GM23338 (cell line): ENCODE measurements around the gene DIP2B. TPM values are rescaled to one million over a fixed set of nuclear protein-coding genes. Genes with fewer than 3 reads are reported as not detected.

Experiments used
- ATAC-seq: fragments of 200-7000 bp; cut with Tn5 transposase; 3 replicates; pipeline ENCODE4 v1.9.1; 2020
- DNase-seq: peaks from one replicate; pipeline ENCODE4 v3.0.0-alpha.2; 2015; ENCODE audit warnings: low spot score
- H2AFZ ChIP-seq: fragments of 200-600 bp; sonication (generic); 2 replicates; pipeline ENCODE4 v1.8.0; 2016; ENCODE audit warnings: antibody characterized with exemption, mild to moderate bottlenecking, moderate library complexity
- H3F3A ChIP-seq: fragments of 200-600 bp; sonication (generic); replicated peaks from 2 replicates; pipeline ENCODE4 v1.8.0; 2017; ENCODE audit warnings: antibody characterized with exemption, mixed run types, low read depth
- H3K27ac ChIP-seq: fragments of 200-600 bp; sonication (generic); 2 replicates; pipeline ENCODE4 v1.6.1; 2016; ENCODE audit warnings: low read depth
- H3K27me3 ChIP-seq: fragments of 200-600 bp; sonication (generic); 2 replicates; pipeline ENCODE4 v1.8.0; 2016; ENCODE audit warnings: mild to moderate bottlenecking, mixed run types, moderate library complexity; ENCODE audit not compliant: insufficient read depth
- H3K36me3 ChIP-seq: fragments of 200-600 bp; sonication (generic); 2 replicates; pipeline ENCODE4 v1.8.0; 2016; ENCODE audit warnings: mild to moderate bottlenecking; ENCODE audit not compliant: insufficient read depth
- H3K4me1 ChIP-seq: fragments of 200-600 bp; sonication (generic); 2 replicates; pipeline ENCODE4 v1.8.0; 2016; ENCODE audit warnings: mild to moderate bottlenecking, moderate library complexity; ENCODE audit not compliant: insufficient read depth
- H3K4me2 ChIP-seq: fragments of 200-600 bp; sonication (generic); 2 replicates; pipeline ENCODE4 v1.7.1; 2017; ENCODE audit warnings: mixed run types
- H3K4me3 ChIP-seq: fragments of 200-600 bp; sonication (generic); 2 replicates; pipeline ENCODE4 v1.6.1; 2016; ENCODE audit warnings: mixed run types
- H3K79me2 ChIP-seq: fragments of 200-600 bp; sonication (generic); replicated peaks from 2 replicates; pipeline ENCODE4 v1.8.0; 2017; ENCODE audit warnings: mild to moderate bottlenecking; ENCODE audit not compliant: insufficient read depth
- H3K9me2 ChIP-seq: fragments of 200-600 bp; sonication (generic); 2 replicates; pipeline ENCODE4 v1.8.0; 2017; ENCODE audit not compliant: insufficient read depth
- H4K20me1 ChIP-seq: fragments of 200-600 bp; sonication (generic); replicated peaks from 2 replicates; pipeline ENCODE4 v1.8.0; 2017; ENCODE audit warnings: mild to moderate bottlenecking; ENCODE audit not compliant: insufficient read depth
- H3K27ac Mint-ChIP-seq: 2 replicates; pipeline ENCODE4 v1.8.0; 2020; ENCODE audit warnings: inconsistent platforms, mild to moderate bottlenecking, moderate library complexity, mixed read lengths
- H3K27me3 Mint-ChIP-seq: 3 replicates; pipeline ENCODE4 v1.8.0; 2022; ENCODE audit warnings: low read depth, mild to moderate bottlenecking, moderate library complexity, mixed read lengths, inconsistent platforms; ENCODE audit not compliant: insufficient read depth, poor library complexity
- H3K36me3 Mint-ChIP-seq: 3 replicates; pipeline ENCODE4 v1.8.0; 2021; ENCODE audit warnings: low read depth, mild to moderate bottlenecking, inconsistent platforms, moderate library complexity, mixed read lengths
- H3K4me1 Mint-ChIP-seq: 3 replicates; pipeline ENCODE4 v1.8.0; 2020; ENCODE audit warnings: mild to moderate bottlenecking, inconsistent platforms, mixed read lengths
- H3K4me3 Mint-ChIP-seq: 3 replicates; pipeline ENCODE4 v1.8.0; 2021; ENCODE audit warnings: moderate library complexity, mild to moderate bottlenecking, inconsistent platforms, mixed read lengths
- H3K9me3 Mint-ChIP-seq: 3 replicates; pipeline ENCODE4 v1.8.0; 2020; ENCODE audit warnings: moderate library complexity, mild to moderate bottlenecking, inconsistent platforms, mixed read lengths
- CREB1 ChIP-seq: fragments of 250-450 bp; sonication (Bioruptor Pico); IDR thresholded peaks from 2 replicates; pipeline ENCODE4 v1.5.0; 2020; ENCODE audit warnings: low read depth, mild to moderate bottlenecking, moderate library complexity
- EZH2phosphoT487 ChIP-seq: fragments of 200-600 bp; sonication (generic); IDR thresholded peaks from one replicate; pipeline ENCODE4 v1.8.1; 2018; ENCODE audit warnings: antibody characterized with exemption; ENCODE audit not compliant: unreplicated experiment
- JUNB ChIP-seq: IDR thresholded peaks from one replicate; pipeline ENCODE4 v1.6.1; 2016; ENCODE audit warnings: antibody characterized with exemption; ENCODE audit not compliant: unreplicated experiment
- POLR2AphosphoS5 ChIP-seq: IDR thresholded peaks from 2 replicates; pipeline ENCODE4 v1.6.1; 2016; ENCODE audit warnings: antibody characterized with exemption, low read depth
- REST ChIP-seq: IDR thresholded peaks from one replicate; pipeline ENCODE4 v1.6.1; 2018; ENCODE audit warnings: antibody characterized with exemption; ENCODE audit not compliant: unreplicated experiment
- ZNF114 ChIP-seq: fragments of 250-450 bp; sonication (Bioruptor Pico); IDR thresholded peaks from 2 replicates; pipeline ENCODE4 v1.5.0; 2020; ENCODE audit warnings: mild to moderate bottlenecking, moderate library complexity
- ZNF331 ChIP-seq: fragments of 250-450 bp; sonication (Bioruptor Pico); IDR thresholded peaks from 2 replicates; pipeline ENCODE4 v1.5.0; 2020; ENCODE audit warnings: low read depth, mild to moderate bottlenecking, moderate library complexity
- polyA plus RNA-seq: library from polyadenylated mRNA; unstranded; fragments of >200 nt; fragmentation: Nextera tagmentation; extraction: Ambion mirVana; gene quantifications from 2 replicates; pipeline ENCODE4 v1.2.1, GENCODE V29; 2016
- total RNA-seq: library from RNA; depleted of rRNA; stranded (reverse); fragments of >200 nt; shearing (Covaris generic); gene quantifications from 2 replicates; pipeline ENCODE4 v1.2.3, GENCODE V29; 2014
- TF ChIP-seq, protein P1 (sequence below): fragments of 250-450 bp; sonication (Bioruptor Pico); IDR thresholded peaks from 2 replicates; pipeline ENCODE4 v1.5.0; 2020; ENCODE audit warnings: mild to moderate bottlenecking, moderate library complexity
- TF ChIP-seq, protein P2 (sequence below): IDR thresholded peaks from 2 replicates; pipeline ENCODE4 v1.6.1; 2016; ENCODE audit warnings: antibody characterized with exemption

Gene DIP2B
- total and polyA plus RNA-seq, 2 experiments from 2014 or later, result 8.0 to 36.4 TPM

DNA sequence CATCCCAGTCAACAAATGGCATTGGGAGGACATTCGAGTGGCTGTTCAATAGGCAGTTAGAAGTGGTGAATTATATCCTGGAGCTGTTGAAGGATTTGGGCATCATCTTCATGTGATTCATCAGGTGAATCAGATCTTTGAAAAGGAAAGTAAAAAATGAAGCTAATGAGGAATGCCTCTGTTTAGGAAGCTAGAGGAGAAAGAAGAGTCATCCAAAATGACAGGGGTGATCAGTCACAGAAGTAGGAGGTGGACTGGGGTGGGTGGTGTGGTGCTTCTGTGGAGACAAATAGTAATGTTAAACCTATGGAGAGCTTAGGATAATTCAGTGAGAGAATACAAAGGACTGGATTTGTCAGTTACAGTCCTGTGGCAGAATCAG is 32.7 kb downstream of the DIP2B start:
- Mint-ChIP-seq H3K4me3 (no peak overlapping the region), H3K9me3 (no peaks in the 10 kb centered on the region), H3K36me3 (no peaks in the 10 kb centered on the region), H3K4me1 (peaks cover 21% of the 10 kb centered on the region), H3K27ac (peak overlapping the region; percentile 47), H3K27me3 (peaks cover 4% of the 10 kb centered on the region)
- peaks cover 46% of the 10 kb centered on the region for H3K4me1 ChIP-seq
- H3K79me2 ChIP-seq, result peaks cover 78% of the 10 kb centered on the region
- H3F3A ChIP-seq, result no peaks in the 10 kb centered on the region
- no peaks in the 10 kb centered on the region for H3K9me2 ChIP-seq
- peak overlapping the region; percentile 76 for H3K27ac ChIP-seq
- H2AFZ ChIP-seq, result no peak overlapping the region
- peaks cover 4% of the 10 kb centered on the region; the same call in 1 of the 2 replicates for H4K20me1 ChIP-seq
- no peak overlapping the region for H3K4me3 ChIP-seq
- TF ChIP-seq, protein P1, sequence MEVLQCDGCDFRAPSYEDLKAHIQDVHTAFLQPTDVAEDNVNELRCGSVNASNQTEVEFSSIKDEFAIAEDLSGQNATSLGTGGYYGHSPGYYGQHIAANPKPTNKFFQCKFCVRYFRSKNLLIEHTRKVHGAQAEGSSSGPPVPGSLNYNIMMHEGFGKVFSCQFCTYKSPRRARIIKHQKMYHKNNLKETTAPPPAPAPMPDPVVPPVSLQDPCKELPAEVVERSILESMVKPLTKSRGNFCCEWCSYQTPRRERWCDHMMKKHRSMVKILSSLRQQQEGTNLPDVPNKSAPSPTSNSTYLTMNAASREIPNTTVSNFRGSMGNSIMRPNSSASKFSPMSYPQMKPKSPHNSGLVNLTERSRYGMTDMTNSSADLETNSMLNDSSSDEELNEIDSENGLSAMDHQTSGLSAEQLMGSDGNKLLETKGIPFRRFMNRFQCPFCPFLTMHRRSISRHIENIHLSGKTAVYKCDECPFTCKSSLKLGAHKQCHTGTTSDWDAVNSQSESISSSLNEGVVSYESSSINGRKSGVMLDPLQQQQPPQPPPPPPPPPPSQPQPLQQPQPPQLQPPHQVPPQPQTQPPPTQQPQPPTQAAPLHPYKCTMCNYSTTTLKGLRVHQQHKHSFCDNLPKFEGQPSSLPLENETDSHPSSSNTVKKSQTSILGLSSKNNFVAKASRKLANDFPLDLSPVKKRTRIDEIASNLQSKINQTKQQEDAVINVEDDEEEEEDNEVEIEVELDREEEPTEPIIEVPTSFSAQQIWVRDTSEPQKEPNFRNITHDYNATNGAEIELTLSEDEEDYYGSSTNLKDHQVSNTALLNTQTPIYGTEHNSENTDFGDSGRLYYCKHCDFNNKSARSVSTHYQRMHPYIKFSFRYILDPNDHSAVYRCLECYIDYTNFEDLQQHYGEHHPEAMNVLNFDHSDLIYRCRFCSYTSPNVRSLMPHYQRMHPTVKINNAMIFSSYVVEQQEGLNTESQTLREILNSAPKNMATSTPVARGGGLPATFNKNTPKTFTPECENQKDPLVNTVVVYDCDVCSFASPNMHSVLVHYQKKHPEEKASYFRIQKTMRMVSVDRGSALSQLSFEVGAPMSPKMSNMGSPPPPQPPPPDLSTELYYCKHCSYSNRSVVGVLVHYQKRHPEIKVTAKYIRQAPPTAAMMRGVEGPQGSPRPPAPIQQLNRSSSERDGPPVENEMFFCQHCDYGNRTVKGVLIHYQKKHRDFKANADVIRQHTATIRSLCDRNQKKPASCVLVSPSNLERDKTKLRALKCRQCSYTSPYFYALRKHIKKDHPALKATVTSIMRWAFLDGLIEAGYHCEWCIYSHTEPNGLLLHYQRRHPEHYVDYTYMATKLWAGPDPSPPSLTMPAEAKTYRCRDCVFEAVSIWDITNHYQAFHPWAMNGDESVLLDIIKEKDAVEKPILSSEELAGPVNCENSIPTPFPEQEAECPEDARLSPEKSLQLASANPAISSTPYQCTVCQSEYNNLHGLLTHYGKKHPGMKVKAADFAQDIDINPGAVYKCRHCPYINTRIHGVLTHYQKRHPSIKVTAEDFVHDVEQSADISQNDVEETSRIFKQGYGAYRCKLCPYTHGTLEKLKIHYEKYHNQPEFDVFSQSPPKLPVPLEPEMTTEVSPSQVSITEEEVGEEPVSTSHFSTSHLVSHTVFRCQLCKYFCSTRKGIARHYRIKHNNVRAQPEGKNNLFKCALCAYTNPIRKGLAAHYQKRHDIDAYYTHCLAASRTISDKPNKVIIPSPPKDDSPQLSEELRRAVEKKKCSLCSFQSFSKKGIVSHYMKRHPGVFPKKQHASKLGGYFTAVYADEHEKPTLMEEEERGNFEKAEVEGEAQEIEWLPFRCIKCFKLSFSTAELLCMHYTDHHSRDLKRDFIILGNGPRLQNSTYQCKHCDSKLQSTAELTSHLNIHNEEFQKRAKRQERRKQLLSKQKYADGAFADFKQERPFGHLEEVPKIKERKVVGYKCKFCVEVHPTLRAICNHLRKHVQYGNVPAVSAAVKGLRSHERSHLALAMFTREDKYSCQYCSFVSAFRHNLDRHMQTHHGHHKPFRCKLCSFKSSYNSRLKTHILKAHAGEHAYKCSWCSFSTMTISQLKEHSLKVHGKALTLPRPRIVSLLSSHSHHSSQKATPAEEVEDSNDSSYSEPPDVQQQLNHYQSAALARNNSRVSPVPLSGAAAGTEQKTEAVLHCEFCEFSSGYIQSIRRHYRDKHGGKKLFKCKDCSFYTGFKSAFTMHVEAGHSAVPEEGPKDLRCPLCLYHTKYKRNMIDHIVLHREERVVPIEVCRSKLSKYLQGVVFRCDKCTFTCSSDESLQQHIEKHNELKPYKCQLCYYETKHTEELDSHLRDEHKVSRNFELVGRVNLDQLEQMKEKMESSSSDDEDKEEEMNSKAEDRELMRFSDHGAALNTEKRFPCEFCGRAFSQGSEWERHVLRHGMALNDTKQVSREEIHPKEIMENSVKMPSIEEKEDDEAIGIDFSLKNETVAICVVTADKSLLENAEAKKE (CRISPR knock-in tag), result no peak
- TF ChIP-seq, protein P2, sequence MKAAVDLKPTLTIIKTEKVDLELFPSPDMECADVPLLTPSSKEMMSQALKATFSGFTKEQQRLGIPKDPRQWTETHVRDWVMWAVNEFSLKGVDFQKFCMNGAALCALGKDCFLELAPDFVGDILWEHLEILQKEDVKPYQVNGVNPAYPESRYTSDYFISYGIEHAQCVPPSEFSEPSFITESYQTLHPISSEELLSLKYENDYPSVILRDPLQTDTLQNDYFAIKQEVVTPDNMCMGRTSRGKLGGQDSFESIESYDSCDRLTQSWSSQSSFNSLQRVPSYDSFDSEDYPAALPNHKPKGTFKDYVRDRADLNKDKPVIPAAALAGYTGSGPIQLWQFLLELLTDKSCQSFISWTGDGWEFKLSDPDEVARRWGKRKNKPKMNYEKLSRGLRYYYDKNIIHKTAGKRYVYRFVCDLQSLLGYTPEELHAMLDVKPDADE, result no peak
- TF ChIP-seq POLR2AphosphoS5, result no peak
- TF ChIP-seq JUNB, result no peak
- TF ChIP-seq ZNF331, result no peak
- TF ChIP-seq CREB1, result no peak
- no peak for TF ChIP-seq REST
- TF ChIP-seq EZH2phosphoT487, result no peak
- TF ChIP-seq ZNF114 (CRISPR knock-in tag), result no peak
- ATAC-seq (peak; percentile 23; the same call in 2 of the 3 replicates), DNase-seq (no peak)
- no peaks in the 10 kb centered on the region for H3K36me3 ChIP-seq
- peak overlapping the region; percentile 39; the same call in 1 of the 2 replicates for H3K4me2 ChIP-seq
- no peaks in the 10 kb centered on the region for H3K27me3 ChIP-seq
